Endothelial cell of umbilical vein (primary cell): ENCODE results near the gene PSMB3. TPM values are rescaled to one million over a fixed set of nuclear protein-coding genes. Genes with fewer than 3 reads are reported as not detected.
A peak's percentile ranks its signal among the peaks of the same experiment; 100 is the strongest.

Experiments
- BruUV-seq: library from RNA; stranded (reverse); fragments of 400-500 nt; replicated peaks from 2 replicates; lab custom pipeline; 2021; lab: Mats Ljungman, UMichigan
- CTCF ChIA-PET: fragments of 300-600, 350-600 bp; sonication (Branson Sonifier 250); formaldehyde crosslinking; loops from one replicate; lab custom pipeline; 2021; ENCODE audit warnings: antibody characterized with exemption, inconsistent platforms; lab: Charles Lee
- POLR2A ChIA-PET: fragments of 300-600, 350-600 bp; sonication (Branson Sonifier 250); formaldehyde crosslinking; loops from one replicate; lab custom pipeline; 2021; ENCODE audit warnings: antibody characterized with exemption, inconsistent platforms; lab: Charles Lee
- DNase-seq: peaks from one replicate; pipeline ENCODE4 v3.0.0-alpha.2; 2011; ENCODE audit warnings: low read depth, low spot score
- FAIRE-seq: peaks from 2 replicates; lab custom pipeline; 2011; peaks lifted over from hg19 to GRCh38; lab: Jason Lieb, UNC
- H2AFZ ChIP-seq: 2 replicates; pipeline ENCODE4 v1.6.0; 2012; ENCODE audit warnings: low read depth, low read length, control low read depth, inconsistent platforms
- H3K27ac ChIP-seq: 2 replicates; pipeline ENCODE4 v1.5.1; 2011; ENCODE audit warnings: low read depth, mild to moderate bottlenecking, control low read depth, low read length, moderate library complexity; ENCODE audit not compliant: insufficient read depth
- H3K27me3 ChIP-seq, 2 experiments: 2 replicates each; pipeline versions ENCODE4 v1.6.0 to v1.6.1; 2011; ENCODE audit warnings: low read length in 2 of 2, mixed read lengths in 1 of 2; ENCODE audit not compliant: control insufficient read depth in 2 of 2, insufficient read depth in 2 of 2
- H3K36me3 ChIP-seq, 2 experiments: 2 replicates in 1 of 2; 3 replicates in 1 of 2; pipeline ENCODE4 v1.5.1; 2011; ENCODE audit warnings: low read length in 2 of 2, mild to moderate bottlenecking in 1 of 2, moderate library complexity in 1 of 2; ENCODE audit not compliant: control insufficient read depth in 2 of 2, insufficient read depth in 2 of 2; ENCODE audit errors: extremely low read depth in 1 of 2
- H3K4me1 ChIP-seq: 3 replicates; pipeline ENCODE4 v1.5.1; 2011; ENCODE audit warnings: mild to moderate bottlenecking, low read length; ENCODE audit not compliant: control insufficient read depth, insufficient read depth; ENCODE audit errors: extremely low read depth
- H3K4me2 ChIP-seq: 2 replicates; pipeline ENCODE4 v1.6.1; 2011; ENCODE audit warnings: low read length, control low read depth, mixed read lengths; ENCODE audit not compliant: insufficient read depth
- H3K4me3 ChIP-seq, 3 experiments: fragments of 200-600 bp in 1 of 3; sonication (generic), shearing (Covaris generic) in 1 of 3; replicated peaks in 1 of 3; 2 replicates each; pipeline ENCODE4 v1.5.1; 2011 to 2016; ENCODE audit warnings: control low read depth in 3 of 3, low read length in 3 of 3, mild to moderate bottlenecking in 2 of 3, inconsistent platforms in 1 of 3, low read depth in 1 of 3, moderate library complexity in 1 of 3; ENCODE audit not compliant: insufficient read depth in 1 of 3
- H3K79me2 ChIP-seq: 2 replicates; pipeline ENCODE4 v1.6.0; 2012; ENCODE audit warnings: low read length, inconsistent platforms; ENCODE audit not compliant: control insufficient read depth, insufficient read depth
- H3K9ac ChIP-seq: replicated peaks from 2 replicates; pipeline ENCODE3; 2011; ENCODE audit warnings: low read length, control low read depth; ENCODE audit not compliant: insufficient read depth; ENCODE audit errors: extremely low read depth
- H3K9me1 ChIP-seq: replicated peaks from 3 replicates; pipeline ENCODE4 v1.6.0; 2011; ENCODE audit warnings: mild to moderate bottlenecking, low read length; ENCODE audit not compliant: control insufficient read depth, insufficient read depth; ENCODE audit errors: extremely low read depth
- H3K9me3 ChIP-seq: replicated peaks from 2 replicates; pipeline ENCODE4 v1.5.1; 2012; ENCODE audit warnings: low read length, inconsistent platforms; ENCODE audit not compliant: control insufficient read depth, insufficient read depth
- H4K20me1 ChIP-seq: replicated peaks from 2 replicates; pipeline ENCODE3; 2011; ENCODE audit warnings: mild to moderate bottlenecking, low read length; ENCODE audit not compliant: control insufficient read depth, insufficient read depth; ENCODE audit errors: extremely low read depth
- CTCF ChIP-seq, 2 donors: IDR thresholded peaks; 1 replicate in 1 of 2; 2 replicates in 1 of 2; pipeline ENCODE4 v1.5.1; 2011; ENCODE audit warnings: low read length in 2 of 2, mild to moderate bottlenecking in 2 of 2, moderate library complexity in 2 of 2, control low read depth in 1 of 2, inconsistent platforms in 1 of 2, low read depth in 1 of 2; ENCODE audit not compliant: insufficient read depth in 1 of 2; ENCODE audit errors: extremely low read depth in 1 of 2
- EZH2 ChIP-seq: IDR thresholded peaks from 2 replicates; pipeline ENCODE4 v1.6.1; 2012; ENCODE audit warnings: borderline replicate concordance, low read depth, mild to moderate bottlenecking, moderate library complexity, low read length, inconsistent platforms; ENCODE audit not compliant: severe bottlenecking
- FOS ChIP-seq: IDR thresholded peaks from 2 replicates; pipeline ENCODE4 v1.6.1; 2011; ENCODE audit warnings: mild to moderate bottlenecking, low read length, moderate library complexity, borderline replicate concordance; ENCODE audit not compliant: insufficient read depth
- GATA2 ChIP-seq: IDR thresholded peaks from 2 replicates; pipeline ENCODE4 v1.7.0; 2011; ENCODE audit warnings: low read depth, mild to moderate bottlenecking, moderate library complexity, mixed read lengths, low read length; ENCODE audit not compliant: insufficient read length, insufficient read depth
- JUN ChIP-seq: IDR thresholded peaks from 2 replicates; pipeline ENCODE4 v1.6.1; 2011; ENCODE audit warnings: borderline replicate concordance, low read depth; ENCODE audit not compliant: insufficient read length, insufficient read depth
- MAX ChIP-seq: IDR thresholded peaks from 2 replicates; pipeline ENCODE4 v1.6.1; 2011; ENCODE audit not compliant: insufficient read depth, insufficient read length
- MYC ChIP-seq: IDR thresholded peaks from one replicate; pipeline ENCODE4 v1.6.1; 2011; ENCODE audit warnings: mild to moderate bottlenecking, low read depth, low read length
- POLR2A ChIP-seq: IDR thresholded peaks from 2 replicates; pipeline ENCODE4 v1.6.1; 2012; ENCODE audit warnings: low read depth, mild to moderate bottlenecking, control low read depth, low read length
- POLR2AphosphoS5 ChIP-seq: IDR thresholded peaks from 2 replicates; pipeline ENCODE4 v1.6.1; 2012; ENCODE audit warnings: low read depth, mild to moderate bottlenecking, control low read depth, low read length, moderate library complexity; ENCODE audit not compliant: insufficient read depth
- dilution Hi-C: fragments of 300-500 bp; cut with MboI; formaldehyde crosslinking; loops from one replicate; pipeline ENCODE4 v1.15.0; 2019; ENCODE audit warnings: low sequenced_read_pairs; ENCODE audit not compliant: extremely low pct_ligation_motif_present
- intact Hi-C: fragments of 100-400 bp; cut with micrococcal nuclease; formaldehyde crosslinking; loops from one replicate; pipeline ENCODE4 v1.10.0; 2022
- polyA plus RNA-seq, 4 experiments: library from polyadenylated mRNA; depleted of rRNA in 3 of 4; stranded (reverse) in 3 of 4; unstranded in 1 of 4; fragments of >200 nt; gene quantifications; 2 replicates each; pipeline versions ENCODE4 v1.2.1 to v1.2.3, GENCODE V29; 2011 to 2012; ENCODE audit warnings: missing spikeins in 1 of 4
- total RNA-seq: library from RNA; stranded (reverse); gene quantifications from 2 replicates; pipeline ENCODE4 v1.2.3, GENCODE V29; 2021

PSMB3 gene
- total and polyA plus RNA-seq, 2 donors (not counting 3 experiments of a cell fraction or from before 2014, with no cell fraction given): 213 to 685 TPM

GRCh38 chr17:38750044-38750311 is 2.6 kb upstream of the PSMB3 start:
- TF ChIP-seq EZH2 (no peak), MAX (no peak), GATA2 (no peak), FOS (no peak), CTCF (IDR thresholded peaks at IDR 0.05; ENCODE audit: extremely low read depth in 1 of 2, insufficient read depth in 1 of 2, low read depth in 1 of 2, low read length in 2 of 2) (no peak), POLR2A (no peak), JUN (no peak), MYC (no peak), POLR2AphosphoS5 (no peak)
- DNase-seq (no peak), FAIRE-seq (no peak)
- Histone ChIP-seq H3K9me3 (no peaks in the 10 kb centered on the region), H3K4me1 (peaks cover 51% of the 10 kb centered on the region), H3K4me3 (peak overlapping the region; percentile 28 to 80 (median 36)), H4K20me1 (peaks cover 2% of the 10 kb centered on the region), H3K79me2 (peaks cover 53% of the 10 kb centered on the region), H3K9ac (peak overlapping the region; percentile 27), H3K9me1 (no peaks in the 10 kb centered on the region), H2AFZ (peak overlapping the region; percentile 19), H3K27ac (peak overlapping the region; percentile 4), H3K27me3 (no peaks in the 10 kb centered on the region), H3K4me2 (peak overlapping the region; percentile 88), H3K36me3 (peaks cover 2 to 5% of the 10 kb centered on the region in 2 experiments)
- intact Hi-C loops: loop anchor here (2.0 to 5.0 kb wide), 2 partner anchors 49 to 402 kb away; partner anchors contain the start of genes PIP4K2B and PLXDC1
- CTCF ChIA-PET: interaction anchor here (1.1 to 2.4 kb wide), 2 partner anchors 14 to 18 kb away, joined by 6 to 7 read pairs; no protein-coding TSS in a partner anchor
- POLR2A ChIA-PET: no interaction called here
- no TSS peak for BruUV-seq
- dilution Hi-C loops: no loop called here
